ENCODE data around the gene CYBC1.

GRCh38 chr17:82486231-82487094, 35.9 kb upstream of the CYBC1 start:
- TF ChIP-seq CTCF (IDR thresholded peaks at IDR 0.05) (no peak), POLR2A (IDR thresholded peaks at IDR 0.05) (no peak)
